GM19468 (cell line): Measurements from ENCODE around the gene TSPAN9.

Experiments
- ATAC-seq: cut with Tn5 transposase; IDR thresholded peaks from one replicate; pipeline ENCODE4 v1.9.1; 2021; ENCODE audit warnings: mild to moderate bottlenecking, moderate library complexity, moderate number of reproducible peaks; ENCODE audit not compliant: unreplicated experiment; ENCODE audit errors: extremely low read depth

Gene TSPAN9

DNA sequence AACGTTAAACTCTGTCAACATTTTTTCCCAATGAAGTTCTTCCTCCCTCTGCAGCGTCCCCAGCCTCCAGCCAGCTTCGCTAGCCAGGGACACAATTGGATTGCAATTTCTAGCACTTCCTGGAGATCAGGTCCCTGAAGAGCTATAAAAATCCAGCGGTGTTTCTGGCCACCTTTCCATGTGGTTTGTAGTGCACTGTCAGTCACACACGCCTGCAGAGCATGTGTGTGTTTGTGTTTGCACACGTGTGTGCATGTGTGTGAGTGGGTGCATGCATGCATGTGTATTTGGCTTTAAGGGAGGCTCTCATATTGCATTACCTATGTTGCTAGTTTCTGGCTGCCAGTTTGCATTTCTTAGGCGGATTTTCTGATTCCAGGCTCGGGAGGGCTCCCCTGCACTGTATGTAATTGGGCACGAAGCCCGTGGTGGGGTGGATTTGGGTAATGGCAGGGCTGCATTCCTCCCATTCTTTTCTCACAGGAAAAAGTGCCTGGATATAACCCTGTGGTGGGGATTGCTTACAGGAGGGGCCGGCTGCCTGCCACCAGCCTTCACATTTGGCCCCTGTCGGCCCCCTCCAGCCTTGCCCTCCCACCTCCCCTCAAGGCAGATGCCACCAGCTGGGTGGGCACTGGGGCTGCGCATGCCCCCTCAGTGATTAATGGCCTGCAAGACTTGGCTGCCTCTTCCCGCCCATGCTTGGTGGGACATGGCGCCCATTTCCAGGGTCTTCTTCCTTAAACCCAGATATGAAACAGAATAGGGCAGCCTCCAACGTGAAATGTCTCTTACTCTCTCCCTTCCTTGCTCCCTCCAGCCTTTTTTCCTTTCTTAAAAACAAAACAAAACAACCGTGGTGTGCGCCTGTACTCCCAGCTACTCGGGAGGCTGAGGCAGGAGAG is 74.0 kb downstream of the TSPAN9 start:
- no peak for ATAC-seq

GRCh38 chr12:3152011-3152511 is 74.9 kb downstream of the TSPAN9 start:
- no peak for ATAC-seq

DNA sequence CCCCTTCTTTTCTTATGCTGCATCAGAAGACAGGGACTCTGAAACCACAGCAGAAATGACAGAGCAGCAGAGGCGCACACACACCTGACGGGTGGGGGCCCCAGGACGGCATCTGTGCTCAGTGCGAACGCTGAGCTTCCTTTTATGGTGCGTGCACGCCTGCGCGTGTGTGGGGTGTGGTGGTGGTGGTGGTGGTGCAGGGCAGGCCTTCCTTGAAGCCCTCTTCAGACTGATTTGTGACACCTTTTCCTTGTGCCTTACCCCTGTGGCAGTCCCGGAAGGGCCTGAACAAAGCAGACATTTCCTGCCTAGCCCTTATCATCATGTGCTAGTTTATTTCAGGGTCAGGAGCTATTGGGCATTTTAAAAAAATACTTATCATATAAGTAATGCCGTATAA is 75.7 kb downstream of the TSPAN9 start:
- no peak for ATAC-seq

- ATAC-seq, result no peak
These were observed 76.8 kb downstream of the TSPAN9 start for GRCh38 chr12:3154006-3154405.

GRCh38 chr12:3155702-3156370 is 78.7 kb downstream of the TSPAN9 start:
- no peak for ATAC-seq

GRCh38 chr12:3157581-3158323 is 80.6 kb downstream of the TSPAN9 start:
- ATAC-seq, result no peak

DNA sequence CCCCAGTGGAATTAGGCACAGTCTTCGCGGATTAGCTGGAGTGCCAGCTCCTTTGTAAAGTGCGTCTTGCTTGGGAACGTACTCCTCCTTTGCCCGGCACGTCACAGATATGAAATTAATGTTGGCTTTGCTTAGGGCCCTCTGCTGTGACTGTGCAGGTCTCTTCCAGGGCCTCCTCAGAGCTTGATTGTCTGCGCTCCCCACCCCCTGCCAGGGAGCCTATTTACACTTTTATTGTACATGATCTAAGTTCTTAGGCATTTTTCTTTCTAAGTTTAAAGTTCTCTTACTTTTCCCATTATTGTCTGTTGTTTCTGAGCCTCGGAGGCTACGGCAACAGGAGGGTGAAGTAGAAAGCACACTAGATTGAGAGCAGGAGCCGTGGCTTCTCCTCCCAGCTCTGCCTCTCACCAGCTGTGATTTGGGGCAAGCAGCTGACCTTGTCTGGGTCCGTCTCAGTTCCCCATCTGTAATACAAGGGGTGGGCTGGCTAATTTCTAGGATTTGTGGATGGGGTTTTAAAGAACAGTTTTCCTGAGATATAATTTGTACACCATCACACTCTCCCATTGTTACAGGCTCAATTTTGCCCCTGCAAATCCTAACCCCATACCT is 81.8 kb downstream of the TSPAN9 start:
- ATAC-seq, result no peak

DNA sequence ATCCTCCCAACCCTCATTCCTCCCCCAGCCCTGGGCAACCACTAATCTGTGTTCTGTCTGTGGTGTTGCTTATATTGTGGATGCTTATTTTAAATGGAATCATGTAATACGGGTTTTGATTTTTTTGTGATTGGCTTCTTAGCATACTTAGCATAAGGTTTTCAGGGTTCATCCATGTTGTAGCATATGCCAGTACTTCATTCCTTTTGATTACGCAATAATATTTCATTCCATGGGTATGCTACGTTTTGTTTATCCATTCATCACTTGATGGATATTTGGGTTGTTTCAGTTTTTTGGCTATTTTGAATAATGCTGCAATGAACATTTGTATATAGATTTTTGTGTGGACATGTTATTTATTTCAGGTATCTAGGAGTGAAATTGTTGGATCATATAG is 82.9 kb downstream of the TSPAN9 start:
- ATAC-seq, result no peak

GRCh38 chr12:3161861-3162260 is 84.7 kb downstream of the TSPAN9 start:
- no peak for ATAC-seq

- no peak for ATAC-seq
These were observed 87.4 kb downstream of the TSPAN9 start for GRCh38 chr12:3164454-3165077.

DNA sequence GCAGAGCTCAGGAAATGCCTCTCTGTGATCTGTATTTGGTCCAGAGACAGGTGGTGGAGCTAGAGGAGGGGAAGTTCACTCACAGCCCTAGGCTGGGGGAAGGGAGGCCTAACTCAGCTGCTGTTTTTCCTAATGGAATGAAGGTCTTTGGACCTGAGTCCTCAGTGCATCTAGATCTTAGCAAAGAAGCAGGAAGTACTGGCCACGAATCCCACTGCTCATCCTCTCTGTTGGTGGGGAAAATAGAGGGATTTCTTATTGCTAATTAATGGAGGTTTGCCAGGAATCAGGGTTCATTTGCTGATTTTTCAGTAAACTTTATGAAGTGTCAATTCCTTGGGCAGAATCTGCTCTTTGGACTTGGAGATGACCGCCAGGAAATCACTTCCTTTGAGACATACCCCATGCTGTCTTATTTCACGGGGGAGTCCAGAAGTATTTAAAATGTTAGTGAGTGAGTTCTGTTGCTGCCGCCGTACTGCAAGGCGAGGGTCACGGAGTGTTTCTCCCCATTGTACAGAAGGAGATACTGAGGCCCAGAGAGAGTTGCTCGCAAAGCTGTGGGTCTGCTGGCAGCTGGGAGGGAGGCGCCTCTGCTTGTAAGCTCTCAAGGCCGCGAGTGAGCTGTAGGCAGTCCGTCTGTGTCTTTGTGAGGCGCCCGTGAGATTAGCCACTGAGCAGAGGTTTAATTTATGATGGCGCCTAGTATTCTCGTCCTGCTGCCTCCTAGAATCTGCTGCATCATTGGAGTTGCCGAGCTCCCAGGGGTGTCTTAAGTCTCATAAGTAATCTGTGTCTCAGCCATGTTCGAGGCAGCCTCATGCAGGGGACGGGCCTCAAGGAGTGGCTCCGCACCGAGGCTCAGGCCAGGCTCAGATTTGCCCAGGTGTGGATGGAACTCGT is 88.2 kb downstream of the TSPAN9 start:
- no peak for ATAC-seq

DNA sequence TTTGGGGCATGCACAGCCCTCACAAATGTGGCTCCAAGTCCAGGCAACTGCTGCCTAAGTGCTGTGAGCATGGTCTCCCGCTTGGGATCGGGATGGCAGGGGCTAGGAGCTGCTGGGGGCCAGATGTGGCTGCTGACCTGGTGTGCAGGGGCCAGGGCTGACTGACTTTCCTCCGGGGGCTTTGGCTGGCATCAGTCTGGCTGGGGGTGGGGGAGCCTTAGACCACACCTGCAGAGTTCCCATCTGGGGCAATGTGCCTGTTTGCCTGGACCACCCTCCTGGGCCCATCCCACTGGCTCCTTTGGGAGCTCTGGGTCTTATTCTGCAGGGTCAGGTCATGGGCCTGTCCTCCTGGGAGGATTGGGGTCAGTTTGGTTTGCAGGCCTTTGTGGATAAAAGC is 90.5 kb downstream of the TSPAN9 start:
- ATAC-seq, result no peak

- ATAC-seq, result no peak
These were observed 91.3 kb downstream of the TSPAN9 start for GRCh38 chr12:3168223-3169221.

- no peak for ATAC-seq
These were observed 93.4 kb downstream of the TSPAN9 start for GRCh38 chr12:3170423-3171194.

- no peak for ATAC-seq
These were observed 94.0 kb downstream of the TSPAN9 start for GRCh38 chr12:3171195-3171591.

- no peak for ATAC-seq
These were observed 95.2 kb downstream of the TSPAN9 start for GRCh38 chr12:3172124-3173007.
